ENCODE results near the gene ACTMAP. TPM values are rescaled to one million over a fixed set of nuclear protein-coding genes. Genes with fewer than 3 reads are reported as not detected.
A peak's percentile ranks its signal among the peaks of the same experiment; 100 is the strongest.
"Not testable (repeated sequence)": the region's sequence is repeated elsewhere in the genome, so short reads cannot be mapped to it uniquely, and the experiment has no call there.

Gene ACTMAP
- total and polyA plus RNA-seq, 11 donors, result 4.2 to 11.1 (median 8.1) TPM

- H3K9me3 ChIP-seq, result peaks cover 0 to 9% (median 0%) of the 10 kb centered on the region in 12 donors
- H3K4me1 ChIP-seq, result peaks cover 0 to 25% (median 13%) of the 10 kb centered on the region in 12 donors
- DNase-seq, result no peak
- TF ChIP-seq POLR2A (IDR thresholded peaks at IDR 0.05), result no peak
- no peak for TF ChIP-seq CTCF (IDR thresholded peaks at IDR 0.05)
- intact Hi-C loops (cut with DNase I), result no loop called here
- 77 to 90% (median 80%) methylated on average over 9 of the region's 9 CpGs for WGBS, 4 donors
- no peaks in the 10 kb centered on the region for H3K27me3 ChIP-seq
- no peak for ATAC-seq
- no peaks in the 10 kb centered on the region for H3K36me3 ChIP-seq
- H3K27ac ChIP-seq, result peak within 1 kb of the TSS in 2 of 12 donors; percentile 96 to 100
- no peak within 1 kb of the TSS for H3K4me3 ChIP-seq
Measured at GRCh38 chr19:40774916-40775631, 24.8 kb upstream of the ACTMAP start, which contains the start of gene MIA. TSS of gene MIA (plus strand) at chr19:40775521. CDS start at chr19:40775543, 22 bp downstream.

- DNase-seq; H3K4me3 ChIP-seq; intact Hi-C loops (cut with DNase I); H3K4me1 ChIP-seq; H3K27ac ChIP-seq; H3K27me3 ChIP-seq; ATAC-seq; H3K9me3 ChIP-seq: not testable (repeated sequence)
- peaks cover 0 to 10% (median 5%) of the 10 kb centered on the region in 9 donors for H3K36me3 ChIP-seq
- WGBS, 4 donors, result 92 to 98% (median 95%) methylated on average over 10 of the region's 10 CpGs
Measured at GRCh38 chr19:40771101-40771862, 21.0 kb upstream of the ACTMAP start.

GRCh38 chr19:40768869-40769268 is 18.6 kb upstream of the ACTMAP start:
- Histone ChIP-seq H3K27ac (no peak overlapping the region), H3K4me3 (no peak overlapping the region), H3K36me3 (peaks cover 0 to 34% (median 29%) of the 10 kb centered on the region in 9 donors), H3K9me3 (peaks cover 0 to 9% (median 0%) of the 10 kb centered on the region in 12 donors), H3K27me3 (no peaks in the 10 kb centered on the region), H3K4me1 (no peaks in the 10 kb centered on the region)
- ATAC-seq (no peak), DNase-seq (no peak)
- 77 to 88% (median 84%) methylated on average over 5 of the region's 5 CpGs for WGBS, 4 donors
- intact Hi-C loops (cut with DNase I), result no loop called here
- TF ChIP-seq CTCF (IDR thresholded peaks at IDR 0.05), result no peak
- no peak for TF ChIP-seq POLR2A (IDR thresholded peaks at IDR 0.05)

- intact Hi-C loops (cut with DNase I); DNase-seq: not testable (repeated sequence)
- 96 to 97% (median 96%) methylated on average over 13 of the region's 13 CpGs for WGBS, 4 donors
Measured at GRCh38 chr19:40766385-40766784, 16.1 kb upstream of the ACTMAP start.

GRCh38 chr19:40763963-40764362 is 13.7 kb upstream of the ACTMAP start:
- no peak for TF ChIP-seq POLR2A (IDR thresholded peaks at IDR 0.05)
- no peak for TF ChIP-seq CTCF (IDR thresholded peaks at IDR 0.05)
- no peaks in the 10 kb centered on the region for H3K27me3 ChIP-seq
- no peak overlapping the region for H3K27ac ChIP-seq
- no peak for ATAC-seq
- 90 to 92% (median 91%) methylated on average over 10 of the region's 10 CpGs for WGBS, 4 donors
- H3K4me3 ChIP-seq, result no peak overlapping the region
- H3K36me3 ChIP-seq, result peaks cover 2 to 83% (median 78%) of the 10 kb centered on the region in 9 donors
- peaks cover 0 to 9% (median 0%) of the 10 kb centered on the region in 12 donors for H3K4me1 ChIP-seq
- no peaks in the 10 kb centered on the region for H3K9me3 ChIP-seq
- intact Hi-C loops (cut with DNase I), result no loop called here
- no peak for DNase-seq

More at GRCh38 chr19:40766385-40766784, 16.1 kb upstream of the ACTMAP start:
- not testable (repeated sequence) for ATAC-seq, H3K4me1 ChIP-seq, H3K27me3 ChIP-seq, H3K27ac ChIP-seq, H3K9me3 ChIP-seq, H3K4me3 ChIP-seq
- peaks cover 2 to 59% (median 54%) of the 10 kb centered on the region in 9 donors for H3K36me3 ChIP-seq

Measured in heart left ventricle (tissue), 16 donors.